ENCODE data around the gene RETREG1. TPM values are rescaled to one million over a fixed set of nuclear protein-coding genes. Genes with fewer than 3 reads are reported as not detected.

The RETREG1 gene
- total and polyA plus RNA-seq, 3 donors from 2014 or later: 24.8 to 103 (median 55.4) TPM

GRCh38 chr5:16564248-16564867 lies 52.4 kb downstream of the RETREG1 start:
- Histone ChIP-seq H3K4me1 (no peaks in the 10 kb centered on the region), H3K9me3 (no peaks in the 10 kb centered on the region), H3K27me3 (no peaks in the 10 kb centered on the region), H3K27ac (no peak overlapping the region), H3K4me3 (no peak overlapping the region), H3K36me3 (ENCODE audit: low read depth, missing control alignments) (no peaks in the 10 kb centered on the region)
- TF ChIP-seq, protein P1, sequence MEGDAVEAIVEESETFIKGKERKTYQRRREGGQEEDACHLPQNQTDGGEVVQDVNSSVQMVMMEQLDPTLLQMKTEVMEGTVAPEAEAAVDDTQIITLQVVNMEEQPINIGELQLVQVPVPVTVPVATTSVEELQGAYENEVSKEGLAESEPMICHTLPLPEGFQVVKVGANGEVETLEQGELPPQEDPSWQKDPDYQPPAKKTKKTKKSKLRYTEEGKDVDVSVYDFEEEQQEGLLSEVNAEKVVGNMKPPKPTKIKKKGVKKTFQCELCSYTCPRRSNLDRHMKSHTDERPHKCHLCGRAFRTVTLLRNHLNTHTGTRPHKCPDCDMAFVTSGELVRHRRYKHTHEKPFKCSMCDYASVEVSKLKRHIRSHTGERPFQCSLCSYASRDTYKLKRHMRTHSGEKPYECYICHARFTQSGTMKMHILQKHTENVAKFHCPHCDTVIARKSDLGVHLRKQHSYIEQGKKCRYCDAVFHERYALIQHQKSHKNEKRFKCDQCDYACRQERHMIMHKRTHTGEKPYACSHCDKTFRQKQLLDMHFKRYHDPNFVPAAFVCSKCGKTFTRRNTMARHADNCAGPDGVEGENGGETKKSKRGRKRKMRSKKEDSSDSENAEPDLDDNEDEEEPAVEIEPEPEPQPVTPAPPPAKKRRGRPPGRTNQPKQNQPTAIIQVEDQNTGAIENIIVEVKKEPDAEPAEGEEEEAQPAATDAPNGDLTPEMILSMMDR (IDR thresholded peaks at IDR 0.05): no peak
- TF ChIP-seq POLR2A (IDR thresholded peaks at IDR 0.05): no peak
- DNase-seq: no peak
- WGBS, 2 donors: 79 to 82% methylated on average over 5 of the region's 5 CpGs
- intact Hi-C loops (cut with DNase I; ENCODE audit: low total_unique reads): no loop called here

DNA sequence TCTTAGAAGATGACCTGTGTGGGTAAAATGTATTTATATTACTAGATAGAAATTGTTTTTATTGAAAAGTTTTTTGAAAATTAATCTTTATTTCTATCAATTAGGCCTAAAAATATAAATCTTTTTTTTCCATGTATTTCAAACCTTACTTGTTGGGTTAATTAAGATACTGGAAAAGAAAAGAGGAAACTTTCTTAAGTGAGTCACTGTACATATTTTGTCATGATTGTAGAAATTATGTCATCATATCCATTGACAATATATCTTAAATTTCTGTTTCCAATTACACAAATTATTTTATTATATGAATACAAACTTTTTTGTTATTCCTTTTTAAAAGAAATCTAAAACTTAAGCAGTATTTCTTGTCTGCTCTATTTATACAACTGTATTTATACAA lies 53.1 kb downstream of the RETREG1 start:
- Histone ChIP-seq H3K27me3 (no peaks in the 10 kb centered on the region), H3K27ac (no peak overlapping the region), H3K4me1 (no peaks in the 10 kb centered on the region), H3K4me3 (no peak overlapping the region), H3K36me3 (ENCODE audit: low read depth, missing control alignments) (no peaks in the 10 kb centered on the region), H3K9me3 (no peaks in the 10 kb centered on the region)
- intact Hi-C loops (cut with DNase I; ENCODE audit: low total_unique reads): no loop called here
- TF ChIP-seq, protein P1 (IDR thresholded peaks at IDR 0.05): no peak
- TF ChIP-seq POLR2A (IDR thresholded peaks at IDR 0.05): no peak
- DNase-seq: no peak

DNA sequence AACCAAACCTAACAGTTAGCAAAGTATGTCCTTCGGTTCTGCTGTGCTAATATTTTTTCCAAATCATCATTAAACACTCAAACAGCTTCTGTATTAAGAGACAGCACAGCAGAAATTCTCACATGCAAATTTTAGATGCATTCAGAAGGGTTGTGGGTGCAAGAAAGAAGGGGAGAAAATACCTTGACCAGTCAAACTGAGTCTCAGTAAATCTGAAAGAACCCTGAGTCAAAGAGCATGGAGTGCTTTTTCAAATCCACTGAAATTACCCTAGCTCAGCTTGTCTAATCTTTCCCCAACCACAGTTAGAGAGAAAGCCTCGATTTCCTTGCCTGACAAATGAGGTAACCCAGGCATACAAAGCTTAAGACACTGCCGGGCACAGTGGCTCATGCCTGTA lies 55.1 kb downstream of the RETREG1 start:
- intact Hi-C loops (cut with DNase I; ENCODE audit: low total_unique reads): no loop called here
- no peak for DNase-seq
- 81 to 93% methylated on average over 3 of the region's 3 CpGs for WGBS, 2 donors
- Histone ChIP-seq H3K27me3 (no peaks in the 10 kb centered on the region), H3K4me3 (no peak overlapping the region), H3K36me3 (ENCODE audit: low read depth, missing control alignments) (no peaks in the 10 kb centered on the region), H3K4me1 (no peaks in the 10 kb centered on the region), H3K9me3 (no peaks in the 10 kb centered on the region), H3K27ac (no peak overlapping the region)
- TF ChIP-seq, protein P1 (IDR thresholded peaks at IDR 0.05): no peak
- TF ChIP-seq POLR2A (IDR thresholded peaks at IDR 0.05): no peak

- Histone ChIP-seq H3K36me3 (ENCODE audit: low read depth, missing control alignments) (no peaks in the 10 kb centered on the region), H3K27ac (no peak overlapping the region), H3K9me3 (no peaks in the 10 kb centered on the region), H3K4me1 (no peaks in the 10 kb centered on the region), H3K27me3 (no peaks in the 10 kb centered on the region), H3K4me3 (no peak overlapping the region)
- DNase-seq: no peak
- intact Hi-C loops (cut with DNase I; ENCODE audit: low total_unique reads): loop anchor here (10.0 kb wide), 1 partner anchor 65 kb away; no protein-coding TSS in a partner anchor
- no peak for TF ChIP-seq POLR2A (IDR thresholded peaks at IDR 0.05)
- TF ChIP-seq, protein P1 (IDR thresholded peaks at IDR 0.05): no peak
- 90 to 92% methylated on average over 1 of the region's 1 CpG for WGBS, 2 donors
These were observed 57.1 kb downstream of the RETREG1 start for GRCh38 chr5:16559702-16560101.

Measured in testis (tissue), 3 donors.